CD14-positive monocyte (primary cell): ENCODE measurements around the gene DDX46. TPM values are rescaled to one million over a fixed set of nuclear protein-coding genes. Genes with fewer than 3 reads are reported as not detected.
"Not testable (repeated sequence)": the region's sequence is repeated elsewhere in the genome, so short reads cannot be mapped to it uniquely, and the experiment has no call there.

Source experiments
- DNase-seq, 3 donors: peaks; one replicate each; pipeline ENCODE4 v3.0.0-alpha.2; 2011 to 2022
- H2AFZ ChIP-seq: 2 replicates; pipeline ENCODE4 v1.6.0; 2012; ENCODE audit warnings: mild to moderate bottlenecking, low read depth, low read length, inconsistent platforms; ENCODE audit not compliant: insufficient read depth, poor library complexity, severe bottlenecking
- H3K27ac ChIP-seq, 2 donors: 1 replicate in 1 of 2; 2 replicates in 1 of 2; pipeline ENCODE4 v1.5.1; 2012 to 2013; ENCODE audit warnings: low read length in 2 of 2, control low read depth in 1 of 2, inconsistent platforms in 1 of 2, low read depth in 1 of 2, mild to moderate bottlenecking in 1 of 2
- H3K27me3 ChIP-seq, 2 donors: one replicate each; pipeline versions ENCODE4 v1.6.0 to v1.6.1; 2011 to 2013; ENCODE audit warnings: low read length in 2 of 2; ENCODE audit not compliant: control insufficient read depth in 2 of 2, insufficient read depth in 2 of 2
- H3K36me3 ChIP-seq, 2 donors: replicated peaks in 1 of 2; 1 replicate in 1 of 2; 2 replicates in 1 of 2; pipeline versions ENCODE4 v1.5.1 to v1.6.1; 2012 to 2013; ENCODE audit warnings: low read length in 2 of 2, control low read depth in 1 of 2, inconsistent platforms in 1 of 2, mild to moderate bottlenecking in 1 of 2; ENCODE audit not compliant: insufficient read depth in 2 of 2, control insufficient read depth in 1 of 2
- H3K4me1 ChIP-seq, 2 donors: 1 replicate in 1 of 2; 2 replicates in 1 of 2; pipeline versions ENCODE4 v1.5.1 to v1.6.1; 2012 to 2013; ENCODE audit warnings: low read length in 2 of 2, control low read depth in 1 of 2, inconsistent platforms in 1 of 2, mild to moderate bottlenecking in 1 of 2, moderate library complexity in 1 of 2; ENCODE audit not compliant: insufficient read depth in 2 of 2, control insufficient read depth in 1 of 2
- H3K4me2 ChIP-seq: replicated peaks from 2 replicates; pipeline ENCODE3; 2012; ENCODE audit warnings: low read length, moderate library complexity, mild to moderate bottlenecking; ENCODE audit not compliant: poor library complexity, severe bottlenecking; ENCODE audit errors: extremely low read depth
- H3K4me3 ChIP-seq, 3 experiments: fragments of 200-600 bp in 1 of 3; sonication (generic) in 1 of 3; replicated peaks in 1 of 3; 1 replicate in 2 of 3; 2 replicates in 1 of 3; pipeline ENCODE4 v1.5.1; 2011 to 2013; ENCODE audit warnings: low read length in 3 of 3, mild to moderate bottlenecking in 3 of 3, control low read depth in 2 of 3, low read depth in 2 of 3, inconsistent platforms in 1 of 3, moderate library complexity in 1 of 3
- H3K79me2 ChIP-seq: 2 replicates; pipeline ENCODE4 v1.6.0; 2012; ENCODE audit warnings: mild to moderate bottlenecking, control low read depth, inconsistent platforms, low read length, moderate library complexity; ENCODE audit not compliant: insufficient read depth
- H3K9ac ChIP-seq: 2 replicates; pipeline ENCODE4 v1.6.0; 2017; ENCODE audit warnings: low read length, mild to moderate bottlenecking; ENCODE audit not compliant: insufficient read depth, poor library complexity, severe bottlenecking
- H3K9me3 ChIP-seq, 2 donors: replicated peaks in 1 of 2; 1 replicate in 1 of 2; 2 replicates in 1 of 2; pipeline versions ENCODE4 v1.5.1 to v1.6.1; 2012 to 2013; ENCODE audit warnings: low read length in 2 of 2, control low read depth in 1 of 2; ENCODE audit not compliant: control insufficient read depth in 1 of 2, insufficient read depth in 1 of 2
- H4K20me1 ChIP-seq: 2 replicates; pipeline ENCODE4 v1.6.0; 2012; ENCODE audit warnings: mild to moderate bottlenecking, low read length, control low read depth, moderate library complexity; ENCODE audit not compliant: insufficient read depth
- H3K27ac Mint-ChIP-seq, 7 donors: one replicate each; pipeline ENCODE4 v1.8.0; 2020; ENCODE audit warnings: mild to moderate bottlenecking in 7 of 7, mixed read lengths in 7 of 7, moderate library complexity in 6 of 7, inconsistent platforms in 2 of 7
- H3K27me3 Mint-ChIP-seq, 3 donors: one replicate each; pipeline ENCODE4 v1.8.0; 2021 to 2022; ENCODE audit warnings: low read depth in 3 of 3, mild to moderate bottlenecking in 3 of 3, mixed read lengths in 3 of 3, moderate library complexity in 3 of 3, inconsistent platforms in 1 of 3
- H3K36me3 Mint-ChIP-seq, 2 donors: one replicate each; pipeline ENCODE4 v1.8.0; 2020; ENCODE audit warnings: mixed read lengths in 2 of 2, inconsistent platforms in 1 of 2, mild to moderate bottlenecking in 1 of 2
- H3K4me1 Mint-ChIP-seq: one replicate; pipeline ENCODE4 v1.8.0; 2020; ENCODE audit warnings: mild to moderate bottlenecking, mixed read lengths
- H3K4me3 Mint-ChIP-seq, 2 donors: one replicate each; pipeline ENCODE4 v1.8.0; 2020; ENCODE audit warnings: mild to moderate bottlenecking in 2 of 2, mixed read lengths in 2 of 2, moderate library complexity in 1 of 2
- H3K9me3 Mint-ChIP-seq, 7 donors: one replicate each; pipeline ENCODE4 v1.8.0; 2020 to 2022; ENCODE audit warnings: mixed read lengths in 7 of 7, mild to moderate bottlenecking in 6 of 7, moderate library complexity in 6 of 7, inconsistent platforms in 2 of 7
- WGBS: methylation state at CpG from one replicate; pipeline ENCODE4 v1.1.5; 2013; ENCODE audit warnings: missing lambda C conversion rate; ENCODE audit not compliant: insufficient coverage; 5-methylcytosine and 5-hydroxymethylcytosine counted together
- intact Hi-C, 2 donors: fragments of 100-400 bp; cut with micrococcal nuclease; formaldehyde crosslinking; loops; one replicate each; pipeline versions ENCODE4 v1.15.0 to v1.15.1; 2023
- polyA plus RNA-seq, 3 donors: library from polyadenylated mRNA; depleted of rRNA in 1 of 3; unstranded in 2 of 3; stranded (reverse) in 1 of 3; fragments of 300-500 nt in 2 of 3; fragments of >200 nt in 1 of 3; fragmentation: Illumina TruSeq in 2 of 3; gene quantifications; 1 replicate in 2 of 3; 2 replicates in 1 of 3; pipeline ENCODE4 v1.2.3, GENCODE V29; 2012 to 2021
- TF ChIP-seq, protein P1 (sequence below): fragments of 200-600 bp; IDR thresholded peaks from one replicate; pipeline ENCODE4 v1.8.0; 2022; ENCODE audit warnings: antibody characterized with exemption, mild to moderate bottlenecking

Gene DDX46
- polyA plus RNA-seq, 3 donors, result 7.6 to 22.3 (median 11.8) TPM

DNA sequence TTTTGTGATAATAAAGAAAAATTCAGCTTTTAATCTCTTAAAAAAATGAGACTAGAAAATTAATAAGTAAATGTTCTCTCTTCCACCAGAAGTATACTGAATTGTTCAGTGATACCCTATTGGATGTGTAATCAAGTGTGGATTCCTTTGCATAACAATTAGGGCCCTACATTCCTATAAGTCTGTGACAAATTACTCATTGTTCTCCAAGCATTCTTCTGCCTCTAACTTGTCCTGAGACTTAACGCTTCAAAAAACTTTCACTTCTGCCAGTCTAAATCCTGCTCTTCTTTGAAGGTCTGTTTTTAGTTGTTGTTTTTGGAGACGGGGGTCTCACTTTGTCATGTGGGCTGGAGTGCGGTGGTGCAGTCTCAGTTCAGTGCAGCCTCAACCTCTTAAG is 9.2 kb upstream of the DDX46 start:
- Histone ChIP-seq H3K27ac (no peak overlapping the region), H3K9ac (no peak overlapping the region), H3K4me1 (no peaks in the 10 kb centered on the region), H3K9me3 (no peaks in the 10 kb centered on the region), H4K20me1 (no peaks in the 10 kb centered on the region), H3K36me3 (peaks cover 7 to 28% of the 10 kb centered on the region in 2 donors), H3K4me3 (no peak overlapping the region), H3K27me3 (no peaks in the 10 kb centered on the region), H3K79me2 (no peaks in the 10 kb centered on the region), H3K4me2 (no peak overlapping the region), H2AFZ (no peak overlapping the region)
- Mint-ChIP-seq H3K27me3 (peaks cover 0 to 2% (median 0%) of the 10 kb centered on the region in 3 donors), H3K36me3 (peaks cover 13 to 23% of the 10 kb centered on the region in 2 donors), H3K4me1 (no peaks in the 10 kb centered on the region), H3K4me3 (no peak overlapping the region), H3K27ac (peak overlapping the region in 2 of 7 donors; percentile 3 to 24), H3K9me3 (no peaks in the 10 kb centered on the region)
- no peak for DNase-seq
- intact Hi-C loops, result no loop called here
- TF ChIP-seq, protein P1, sequence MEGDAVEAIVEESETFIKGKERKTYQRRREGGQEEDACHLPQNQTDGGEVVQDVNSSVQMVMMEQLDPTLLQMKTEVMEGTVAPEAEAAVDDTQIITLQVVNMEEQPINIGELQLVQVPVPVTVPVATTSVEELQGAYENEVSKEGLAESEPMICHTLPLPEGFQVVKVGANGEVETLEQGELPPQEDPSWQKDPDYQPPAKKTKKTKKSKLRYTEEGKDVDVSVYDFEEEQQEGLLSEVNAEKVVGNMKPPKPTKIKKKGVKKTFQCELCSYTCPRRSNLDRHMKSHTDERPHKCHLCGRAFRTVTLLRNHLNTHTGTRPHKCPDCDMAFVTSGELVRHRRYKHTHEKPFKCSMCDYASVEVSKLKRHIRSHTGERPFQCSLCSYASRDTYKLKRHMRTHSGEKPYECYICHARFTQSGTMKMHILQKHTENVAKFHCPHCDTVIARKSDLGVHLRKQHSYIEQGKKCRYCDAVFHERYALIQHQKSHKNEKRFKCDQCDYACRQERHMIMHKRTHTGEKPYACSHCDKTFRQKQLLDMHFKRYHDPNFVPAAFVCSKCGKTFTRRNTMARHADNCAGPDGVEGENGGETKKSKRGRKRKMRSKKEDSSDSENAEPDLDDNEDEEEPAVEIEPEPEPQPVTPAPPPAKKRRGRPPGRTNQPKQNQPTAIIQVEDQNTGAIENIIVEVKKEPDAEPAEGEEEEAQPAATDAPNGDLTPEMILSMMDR, result no peak
- no CpG with 5 or more reads among the region's 3 CpGs for WGBS

DNA sequence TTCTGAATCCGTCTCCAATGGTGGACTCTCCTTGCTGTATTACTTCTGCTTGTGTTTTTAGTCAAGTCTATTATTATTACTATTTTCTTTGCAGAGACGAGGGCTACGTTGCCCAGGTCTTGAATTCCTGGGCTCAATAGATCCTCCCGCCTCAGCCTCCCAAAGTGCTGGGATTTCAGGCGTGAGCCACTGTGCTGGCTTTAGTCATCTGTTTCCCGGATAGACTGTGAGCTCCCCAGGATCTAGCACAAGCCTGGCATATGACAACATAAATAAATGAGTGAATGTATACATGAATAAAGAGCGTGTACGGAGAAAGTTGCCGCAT is 439 bp upstream of the DDX46 start:
- Mint-ChIP-seq H3K36me3 (peaks cover 0 to 4% of the 10 kb centered on the region in 2 donors), H3K27ac (peak overlapping the region in 6 of 7 donors; percentile 23 to 98 (median 83)), H3K27me3 (peaks cover 0 to 2% (median 0%) of the 10 kb centered on the region in 3 donors), H3K9me3 (peaks cover 0 to 2% (median 2%) of the 10 kb centered on the region in 7 donors), H3K4me1 (peaks cover 30% of the 10 kb centered on the region), H3K4me3 (peak overlapping the region; percentile 99 to 100)
- Histone ChIP-seq H3K79me2 (peaks cover 45% of the 10 kb centered on the region), H3K4me1 (peaks cover 24 to 26% of the 10 kb centered on the region in 2 donors), H2AFZ (peak overlapping the region; percentile 85), H3K27ac (no peak overlapping the region), H3K4me3 (peak overlapping the region; percentile 75 to 91 (median 82)), H3K9me3 (no peaks in the 10 kb centered on the region), H3K36me3 (no peaks in the 10 kb centered on the region), H3K4me2 (peak overlapping the region; percentile 90), H3K27me3 (no peaks in the 10 kb centered on the region), H4K20me1 (no peaks in the 10 kb centered on the region), H3K9ac (peak overlapping the region; percentile 82)
- TF ChIP-seq, protein P1, result no peak
- intact Hi-C loops, result loop anchor here in 1 of 2 donors (1.0 to 10.0 kb wide), 2 partner anchors 20 to 87 kb away; partner anchors contain the start of genes C5orf24 and CAMLG
- 29% methylated on average over 7 of the region's 9 CpGs for WGBS
- no peak for DNase-seq

DNA sequence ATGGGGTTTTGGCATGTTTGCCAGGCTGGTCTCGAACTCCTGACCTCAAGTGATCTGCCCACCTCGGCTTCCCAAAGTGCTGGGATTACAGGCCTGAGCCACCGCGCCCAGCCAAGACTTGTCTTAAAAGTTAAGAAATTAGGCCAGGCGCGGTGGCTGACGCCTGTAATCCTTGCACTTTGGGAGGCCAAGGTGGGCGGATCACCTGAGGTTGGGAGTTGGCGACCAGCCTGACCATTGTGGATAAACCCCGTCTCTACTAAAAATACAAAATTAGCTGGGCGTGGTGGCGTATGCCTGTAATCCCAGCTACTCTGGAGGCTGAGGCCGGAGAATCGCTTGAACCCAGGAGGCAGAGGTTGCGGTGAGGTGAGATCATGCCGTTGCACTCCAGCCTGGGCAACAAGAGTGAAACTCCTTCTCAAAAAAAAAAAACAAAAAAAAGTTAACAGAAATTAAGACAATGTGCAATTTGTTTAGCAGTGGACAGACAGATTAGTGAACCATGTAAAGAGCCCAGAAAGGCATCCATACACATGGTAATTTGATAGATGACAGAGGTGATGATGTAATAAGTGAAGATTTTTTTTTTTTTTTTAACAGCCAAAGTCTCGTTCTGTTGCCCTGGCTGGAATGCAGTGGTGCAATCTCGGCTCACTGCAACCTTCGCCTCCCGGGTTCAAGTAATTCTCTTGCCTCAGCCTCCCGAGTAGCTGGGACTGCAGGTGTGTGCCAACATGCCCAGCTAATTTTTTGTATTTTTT is 9.1 kb downstream of the DDX46 start:
- peaks cover 68 to 89% of the 10 kb centered on the region in 2 donors for H3K36me3 ChIP-seq
- H3K4me1 Mint-ChIP-seq, result not testable (repeated sequence)

More for the DNA sequence above, 9.1 kb downstream of the DDX46 start:
- DNase-seq, H3K4me3 Mint-ChIP-seq, H3K27ac ChIP-seq, H3K27me3 ChIP-seq, H3K4me3 ChIP-seq, H3K27ac Mint-ChIP-seq, H4K20me1 ChIP-seq, intact Hi-C loops, H3K27me3 Mint-ChIP-seq, H3K9ac ChIP-seq, H3K4me1 ChIP-seq, H3K4me2 ChIP-seq, H2AFZ ChIP-seq, H3K9me3 Mint-ChIP-seq, H3K9me3 ChIP-seq: not testable (repeated sequence)
- peaks cover 22% of the 10 kb centered on the region for H3K79me2 ChIP-seq
- H3K36me3 Mint-ChIP-seq, result peaks cover 58 to 84% of the 10 kb centered on the region in 2 donors
- WGBS, result 95% methylated on average over 17 of the region's 21 CpGs
